ENCODE measurements around the gene PDE6B.
"Not testable (repeated sequence)": the region's sequence is repeated elsewhere in the genome, so short reads cannot be mapped to it uniquely, and the experiment has no call there.

PDE6B gene

DNA sequence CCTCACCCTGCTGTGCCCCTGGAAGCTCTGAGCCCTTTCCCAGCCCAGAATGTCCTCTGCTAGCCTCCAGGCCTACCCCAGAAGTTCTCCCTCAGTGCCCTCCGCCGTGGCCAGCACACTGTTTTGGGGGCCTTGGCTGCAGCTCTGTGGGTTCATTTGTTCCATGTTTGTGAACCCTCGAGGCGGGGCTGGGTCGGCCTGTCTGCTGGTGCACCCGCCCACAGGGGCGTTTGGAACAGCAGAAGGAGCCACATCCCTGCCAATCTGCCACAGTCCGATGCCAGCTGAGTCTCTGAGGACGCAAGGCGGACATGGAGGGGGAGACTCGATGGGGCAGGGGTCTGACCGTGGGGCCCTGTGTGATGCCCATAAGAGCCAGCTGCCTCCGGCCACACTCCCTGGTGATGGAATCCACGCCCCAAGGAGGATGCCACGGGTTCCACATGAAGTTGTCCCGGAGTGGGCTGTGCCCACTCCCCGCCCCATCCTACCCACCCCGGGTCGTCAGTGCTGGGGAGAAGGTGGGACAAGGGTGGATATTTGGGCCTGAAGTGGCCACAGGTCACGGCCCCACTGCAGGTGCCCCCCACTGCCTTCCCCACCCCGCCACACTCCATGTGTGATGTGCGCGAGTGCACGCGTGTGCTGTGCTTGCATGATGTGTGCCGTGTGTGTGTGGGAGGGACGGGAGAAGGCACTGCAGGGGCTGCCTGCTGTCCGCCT is 41.6 kb downstream of the PDE6B start:
- no peak for DNase-seq (ENCODE audit: extremely low spot score, insufficient read length, low read depth)
- no peak for FAIRE-seq

GRCh38 chr4:667545-667925 is 42.2 kb downstream of the PDE6B start:
- no peak for DNase-seq (ENCODE audit: extremely low spot score, insufficient read length, low read depth)
- no peak for FAIRE-seq

DNA sequence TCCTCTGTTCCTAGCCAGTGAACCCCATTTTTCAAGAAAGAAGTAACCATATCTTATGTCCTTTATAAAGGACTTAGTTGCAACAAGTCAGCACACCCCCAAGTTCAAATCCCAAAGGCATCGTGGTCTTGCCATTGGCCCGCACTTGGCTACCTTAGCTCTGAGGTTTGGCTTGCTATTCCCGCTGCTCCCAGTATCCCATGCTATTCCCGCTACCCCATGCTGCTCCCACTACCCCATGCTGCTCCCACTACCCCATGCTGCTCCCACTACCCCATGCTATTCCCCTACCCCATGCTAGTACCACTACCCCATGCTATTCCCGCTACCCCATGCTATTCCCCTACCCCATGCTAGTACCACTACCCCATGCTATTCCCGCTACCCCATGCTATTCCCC is 42.8 kb downstream of the PDE6B start:
- not testable (repeated sequence) for DNase-seq (ENCODE audit: extremely low spot score, insufficient read length, low read depth); FAIRE-seq

DNA sequence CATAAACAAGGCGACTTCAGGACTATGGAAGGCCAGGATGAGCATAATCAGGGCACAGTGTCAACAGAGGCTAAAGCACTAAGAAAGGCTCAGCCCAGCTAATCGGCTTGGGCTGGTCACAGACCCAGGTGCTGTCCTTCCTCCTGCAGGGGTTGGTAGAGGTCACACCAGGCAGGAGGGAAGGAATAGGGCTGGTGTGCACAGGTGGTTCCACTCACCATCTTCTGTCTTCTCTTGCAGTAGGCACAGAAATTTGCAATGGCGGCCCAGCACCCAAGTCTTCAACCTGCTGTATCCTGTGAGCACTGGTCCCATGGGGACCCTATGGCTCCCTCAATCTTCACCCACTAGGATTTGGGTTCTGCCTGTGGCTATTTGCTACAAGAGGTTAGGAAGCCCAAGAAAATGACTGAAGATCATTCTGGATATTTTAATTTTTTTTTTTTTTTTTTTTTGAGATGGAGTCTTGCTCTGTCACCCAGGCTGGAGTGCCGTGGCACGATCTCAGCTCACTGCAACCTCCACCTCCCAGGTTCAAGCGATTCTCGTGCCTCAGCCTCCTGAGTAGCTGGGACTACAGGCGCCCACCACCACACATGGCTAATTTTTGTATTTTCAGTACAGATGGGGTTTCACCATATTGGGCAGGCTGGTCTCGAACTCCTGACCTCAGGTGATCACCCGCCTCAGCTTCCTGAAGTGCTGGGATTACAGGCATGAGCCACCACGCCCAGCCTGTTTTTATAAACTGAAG is 44.6 kb downstream of the PDE6B start:
- not testable (repeated sequence) for DNase-seq (ENCODE audit: extremely low spot score, insufficient read length, low read depth); FAIRE-seq

DNA sequence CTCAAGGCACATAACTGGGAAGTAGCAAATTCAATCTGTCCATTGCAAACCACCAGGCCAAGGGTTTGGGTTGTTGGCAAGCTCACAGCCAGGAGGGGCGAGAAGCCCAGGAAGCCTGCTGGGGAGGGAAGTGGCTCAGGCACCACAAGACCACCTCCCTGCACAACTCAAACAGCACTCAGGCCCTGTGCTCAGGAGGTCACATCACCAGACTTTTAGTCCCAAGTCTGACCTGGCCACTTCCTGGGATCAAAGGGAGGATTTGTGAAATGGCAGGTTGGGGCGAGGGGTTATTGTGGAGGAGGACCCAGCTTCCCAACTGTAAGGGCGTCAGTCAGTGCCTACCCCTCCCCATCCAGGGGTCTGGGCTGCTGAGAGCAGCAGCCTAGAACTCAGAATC is 46.4 kb downstream of the PDE6B start:
- DNase-seq (ENCODE audit: extremely low spot score, insufficient read length, low read depth), result no peak
- FAIRE-seq, result no peak

DNA sequence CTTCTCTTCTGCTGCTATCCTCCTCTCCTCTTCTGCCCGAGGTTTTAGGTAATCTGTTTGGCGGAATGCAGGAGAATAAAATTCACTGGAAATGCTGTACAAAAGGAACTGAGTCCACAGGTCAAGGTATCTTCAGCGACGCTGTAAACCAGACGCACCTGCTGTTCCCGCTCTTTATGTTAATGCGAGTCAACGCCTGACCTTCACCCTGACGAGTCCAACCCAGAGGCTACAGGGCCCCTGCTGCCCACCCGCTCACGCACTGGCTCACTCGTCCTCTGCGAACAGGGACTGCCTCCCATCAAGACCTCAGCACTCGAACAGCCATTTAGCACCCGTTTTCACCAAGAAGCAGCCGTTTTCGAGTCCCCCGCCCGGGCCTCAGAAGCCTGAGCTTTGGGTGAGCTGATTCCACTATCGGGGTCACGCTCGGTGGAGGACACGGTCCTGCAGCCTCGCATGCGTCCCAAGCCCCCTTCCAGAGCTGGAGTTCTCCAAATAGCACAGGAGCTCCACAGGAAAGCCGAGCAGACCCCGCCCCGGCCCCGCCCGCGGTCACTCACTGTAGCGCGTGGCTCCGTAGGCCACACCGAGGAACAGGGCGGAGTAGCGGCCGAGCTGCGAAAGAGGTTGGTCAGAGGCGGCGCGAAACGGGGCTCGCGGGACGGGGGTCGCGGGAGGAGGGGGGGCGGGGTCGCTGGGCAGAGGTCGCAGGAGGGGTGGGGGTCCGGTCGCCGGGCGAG is 48.1 kb downstream of the PDE6B start:
- FAIRE-seq (no peak), DNase-seq (ENCODE audit: extremely low spot score, insufficient read length, low read depth) (no peak)

DNA sequence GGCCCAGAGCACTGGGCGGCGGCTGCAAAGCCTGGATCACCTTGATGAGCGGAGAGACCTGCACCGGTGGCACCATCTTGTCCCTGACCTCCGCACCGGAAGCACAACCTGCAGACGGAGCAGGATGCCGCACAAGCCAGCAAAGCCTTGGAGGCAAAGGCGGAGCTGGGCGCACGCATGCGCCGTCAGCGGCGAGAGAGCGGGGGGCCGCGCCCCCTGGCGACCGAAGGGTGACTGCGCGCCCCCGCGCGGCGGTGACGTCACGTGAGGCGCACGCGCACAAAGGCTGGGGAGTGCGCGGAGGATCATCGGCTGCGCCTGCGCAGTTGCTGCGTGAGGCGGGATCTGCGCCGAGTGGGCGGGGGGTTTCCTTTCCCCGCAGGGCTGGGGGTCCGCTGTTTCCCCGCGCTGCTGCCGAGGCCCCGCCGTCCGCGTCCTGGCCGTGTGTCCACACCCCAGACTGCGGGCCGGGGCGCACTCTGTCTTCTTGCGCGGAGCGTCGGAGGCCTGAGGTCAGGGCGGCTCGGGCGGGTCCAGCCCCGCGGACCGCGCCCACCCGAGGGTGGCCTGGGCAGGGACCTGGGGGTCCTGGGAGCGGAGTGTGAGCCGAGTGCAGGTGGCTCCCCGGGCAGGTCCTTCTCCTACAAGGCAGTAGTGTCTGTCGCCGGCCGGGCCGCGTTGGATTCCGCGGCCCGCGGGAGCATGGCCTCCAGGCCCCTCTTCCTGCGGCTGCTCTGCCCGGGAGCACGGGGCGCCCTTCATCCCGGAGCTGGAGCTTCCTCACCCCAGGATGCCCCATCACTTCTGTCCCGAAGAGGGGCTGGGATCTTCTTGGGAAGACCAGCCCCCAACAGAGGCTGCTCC is 49.0 kb downstream of the PDE6B start, which contains the start of the genes ATP5ME and MYL5:
TSS of gene ATP5ME (minus strand) at position 105 of the 864 bp plus-strand sequence. CDS start at position 76, 29 bp downstream.
TSS of gene MYL5 (plus strand) at position 371 of the 864 bp plus-strand sequence. CDS start 3,485 bp downstream, outside the sequence.
- FAIRE-seq, result peak; percentile 99
- peak; percentile 99 for DNase-seq (ENCODE audit: extremely low spot score, insufficient read length, low read depth)

DNA sequence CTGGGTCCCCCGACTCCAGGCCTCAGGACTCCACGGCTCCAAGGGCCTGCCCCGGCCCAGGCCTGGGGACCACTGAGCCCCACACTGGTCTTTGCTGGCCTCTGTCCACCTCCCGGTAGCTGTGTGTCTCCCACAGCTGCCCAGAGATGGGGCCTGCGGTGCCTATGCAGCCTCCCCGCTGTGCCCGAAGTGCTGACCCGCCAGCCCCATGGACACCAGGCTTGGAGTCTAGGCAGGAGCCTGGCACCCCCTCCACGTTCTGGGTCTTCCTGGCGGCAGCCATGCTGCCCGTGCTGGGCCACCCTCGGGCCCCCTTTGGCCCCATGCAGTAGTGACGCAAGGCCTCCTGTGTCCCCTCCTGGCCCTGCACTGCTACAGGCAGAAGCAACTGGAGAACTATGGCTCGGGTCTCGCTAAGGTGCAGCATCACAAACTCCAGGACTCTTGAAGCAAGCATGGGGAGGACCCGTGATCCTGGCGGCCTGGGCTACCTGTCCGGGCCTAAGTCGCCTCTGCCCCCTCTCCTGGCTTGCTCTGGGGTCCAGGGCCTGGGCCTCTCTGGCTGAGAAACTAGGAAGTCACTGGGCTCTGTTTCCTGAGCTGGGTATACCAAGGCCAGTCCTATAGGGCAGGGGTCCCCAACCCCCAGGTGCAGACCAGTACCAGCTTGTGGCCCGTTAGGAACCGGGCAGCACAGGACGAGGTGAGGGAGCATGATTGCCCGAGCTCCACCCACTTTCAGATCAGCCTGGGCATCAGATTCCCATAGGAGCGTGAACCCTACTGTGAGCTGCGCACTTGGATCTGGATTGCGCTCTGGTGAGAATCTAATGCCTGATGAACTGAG is 49.9 kb downstream of the PDE6B start:
- FAIRE-seq (no peak), DNase-seq (ENCODE audit: extremely low spot score, insufficient read length, low read depth) (no peak)

DNA sequence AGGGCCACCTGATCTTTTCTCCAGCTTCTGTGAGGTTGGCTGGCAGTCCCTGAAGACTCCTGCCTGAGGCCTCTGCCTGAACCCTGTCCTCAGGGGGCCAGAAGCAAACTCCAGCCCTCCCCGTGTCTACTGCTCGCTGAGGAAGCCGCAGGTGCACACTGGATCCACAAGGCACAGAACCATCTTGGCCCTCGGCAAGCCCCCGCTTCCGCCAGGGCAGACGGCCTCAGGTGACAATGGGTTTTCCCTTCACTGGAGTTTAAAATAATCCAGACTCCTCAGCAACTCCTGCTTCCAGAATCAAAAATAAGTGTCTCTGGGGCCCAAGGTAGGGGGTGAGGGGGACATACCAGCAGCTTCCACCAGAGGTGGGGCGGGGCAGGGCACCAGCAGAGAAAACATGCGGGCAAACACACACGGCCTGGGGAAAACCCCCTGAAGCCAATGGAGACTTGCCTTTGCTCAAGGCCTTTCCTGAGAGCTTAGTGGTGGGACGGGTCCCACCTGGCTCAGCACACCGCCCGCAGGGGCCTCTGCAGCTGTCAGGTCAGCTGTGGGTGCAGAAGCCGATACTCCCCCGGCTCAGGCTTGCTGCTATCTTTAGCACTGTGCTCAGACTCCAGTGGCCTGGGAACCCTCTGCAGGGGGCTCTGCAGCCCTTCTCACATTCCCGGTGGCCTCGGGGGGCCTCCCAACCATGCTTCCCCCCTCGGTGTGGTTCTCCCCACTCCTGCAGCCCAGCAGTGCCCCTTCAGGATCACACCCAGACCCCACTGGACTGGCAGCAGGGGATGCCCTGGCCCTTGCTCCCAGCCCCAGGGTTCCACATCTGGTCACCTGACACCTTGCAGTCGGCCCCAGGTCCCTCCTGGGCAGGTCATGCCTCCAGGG is 50.9 kb downstream of the PDE6B start:
- DNase-seq (ENCODE audit: extremely low spot score, insufficient read length, low read depth) (no peak), FAIRE-seq (peak; percentile 61)

DNA sequence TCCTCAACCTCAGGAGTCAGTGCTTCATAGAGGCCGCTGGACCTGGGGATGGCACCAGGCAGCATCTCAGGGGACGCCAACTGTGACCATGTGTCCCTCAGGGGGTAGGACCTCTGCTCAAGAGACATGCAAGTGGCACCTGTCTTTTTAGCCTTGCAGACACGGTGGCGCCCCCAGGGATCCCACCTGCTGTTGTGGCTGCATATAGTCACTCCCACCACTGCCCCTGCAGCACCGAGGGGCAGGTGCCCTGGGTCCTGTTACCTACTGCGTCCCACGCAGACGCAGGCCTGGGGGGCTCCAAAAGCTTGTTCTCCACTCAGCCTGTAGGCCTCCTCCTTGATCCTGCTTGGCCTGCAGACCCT is 51.5 kb downstream of the PDE6B start:
- no peak for DNase-seq (ENCODE audit: extremely low spot score, insufficient read length, low read depth)
- FAIRE-seq, result no peak

DNA sequence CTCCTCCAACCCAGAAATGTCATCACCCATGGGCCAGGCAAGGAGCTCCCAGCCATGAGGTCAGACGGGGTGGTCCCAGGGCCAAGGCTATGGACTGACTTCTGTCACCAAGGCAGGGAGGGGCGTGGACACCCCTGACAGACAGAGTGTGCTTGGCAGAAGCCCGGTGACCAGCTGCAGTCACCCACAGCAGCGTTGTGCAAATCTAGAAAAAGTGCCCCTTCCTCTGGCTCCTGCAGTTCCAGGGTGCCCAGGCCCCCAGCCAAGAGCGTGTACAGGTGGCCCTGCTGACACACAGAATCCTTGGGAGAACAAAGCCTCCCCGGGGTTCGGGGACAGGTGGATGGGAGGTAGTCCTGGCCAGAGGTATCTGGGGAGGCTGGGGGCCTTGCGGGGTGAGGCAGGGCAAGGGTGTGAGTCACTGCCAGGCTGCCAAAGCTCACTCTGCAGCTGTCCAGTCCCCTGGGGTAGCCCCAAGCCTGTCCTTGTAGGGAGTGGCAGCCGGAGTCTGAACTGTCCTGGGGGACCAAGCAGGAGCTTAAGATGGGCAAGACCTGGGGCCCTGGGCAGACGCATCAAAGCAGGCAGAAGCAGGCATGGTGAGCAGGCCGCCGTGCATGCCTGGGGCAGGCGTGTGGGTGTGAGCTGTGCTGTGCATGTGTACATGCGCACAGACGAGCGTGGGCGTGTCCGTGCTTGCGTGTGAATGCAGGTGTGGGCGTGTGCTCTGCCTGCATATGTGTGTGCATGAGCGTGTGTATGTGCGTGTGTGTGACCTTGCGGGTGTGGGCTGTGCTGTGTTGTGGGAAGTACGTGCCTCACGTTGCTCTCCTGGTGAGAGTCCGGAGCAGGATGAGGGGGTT is 52.3 kb downstream of the PDE6B start:
- no peak for FAIRE-seq
- DNase-seq (ENCODE audit: extremely low spot score, insufficient read length, low read depth), result no peak

DNA sequence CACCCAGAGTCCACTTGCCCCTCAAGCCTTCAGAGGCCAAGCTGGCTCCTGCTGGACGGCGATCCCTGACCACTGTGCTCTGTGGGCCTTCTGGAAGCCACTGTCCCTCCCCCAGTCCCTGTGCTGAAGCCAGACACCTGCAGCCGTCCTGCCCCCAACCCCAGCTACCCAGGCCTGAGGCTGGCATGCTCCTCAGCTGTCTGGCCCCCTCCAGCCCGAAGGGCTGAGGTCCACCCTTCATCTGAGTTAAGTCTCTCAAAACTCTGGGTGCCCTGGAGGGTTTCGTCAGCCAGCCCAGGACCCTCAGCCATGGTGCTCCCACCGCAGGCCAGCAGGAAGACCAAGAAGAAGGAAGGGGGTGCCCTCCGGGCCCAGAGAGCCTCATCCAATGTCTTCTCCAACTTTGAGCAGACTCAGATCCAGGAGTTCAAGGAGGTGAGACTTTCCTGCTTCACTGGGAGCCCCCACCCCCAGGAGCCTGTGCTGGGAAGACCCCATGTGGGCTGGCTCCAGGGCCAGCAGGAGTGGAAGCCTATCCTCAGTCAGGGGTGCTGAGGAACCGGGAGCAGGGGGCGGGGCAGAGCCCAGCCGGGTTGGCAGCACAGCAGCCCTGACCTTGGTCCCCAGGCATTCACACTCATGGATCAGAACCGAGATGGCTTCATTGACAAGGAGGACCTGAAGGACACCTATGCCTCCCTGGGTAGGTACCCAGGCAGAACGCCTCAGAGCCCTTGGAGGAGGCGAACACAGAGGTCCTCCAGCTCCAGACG is 53.1 kb downstream of the PDE6B start:
- FAIRE-seq (no peak), DNase-seq (ENCODE audit: extremely low spot score, insufficient read length, low read depth) (no peak)

DNA sequence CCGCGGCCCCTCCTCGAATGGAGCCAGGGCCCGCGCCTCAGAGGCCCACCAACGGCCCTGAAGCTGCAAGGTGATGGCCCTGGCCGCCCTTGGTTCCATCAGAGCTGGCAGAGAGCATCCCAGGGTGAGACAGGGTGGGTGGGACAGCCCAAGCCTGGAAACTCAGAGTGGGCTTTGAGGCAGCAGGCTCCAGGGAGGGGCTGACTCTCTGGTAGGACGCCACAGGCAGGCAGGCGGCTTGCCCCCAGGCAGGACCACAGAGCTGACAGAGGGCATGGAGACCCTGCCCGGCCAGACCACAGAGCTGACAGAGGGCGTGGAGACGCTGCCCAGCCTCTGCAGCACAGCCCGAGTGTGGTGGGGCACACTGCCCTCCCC is 53.7 kb downstream of the PDE6B start:
- FAIRE-seq, result no peak
- no peak for DNase-seq (ENCODE audit: extremely low spot score, insufficient read length, low read depth)

GRCh38 chr4:679629-680028 is 54.3 kb downstream of the PDE6B start:
- DNase-seq (ENCODE audit: extremely low spot score, insufficient read length, low read depth) (no peak), FAIRE-seq (no peak)

DNA sequence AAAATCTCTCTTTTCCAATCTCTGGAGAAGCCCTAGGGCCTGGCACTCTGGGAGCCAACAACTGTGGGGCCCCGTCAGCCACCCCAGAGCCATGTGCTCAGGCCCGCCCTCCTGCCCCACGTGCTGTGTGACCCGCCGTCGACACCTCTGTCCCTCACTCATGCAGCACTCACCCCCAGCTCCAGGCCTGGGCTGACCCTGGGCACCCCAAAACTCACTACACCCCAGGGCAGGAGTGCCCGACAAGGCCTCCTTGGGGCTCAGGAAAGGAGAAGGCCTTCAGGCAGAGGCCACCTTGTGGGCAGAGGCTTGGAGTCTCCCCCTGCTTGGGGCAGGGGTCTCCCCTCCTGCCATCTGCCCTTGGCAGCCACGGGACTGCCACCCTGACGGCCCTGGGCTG is 54.7 kb downstream of the PDE6B start:
- DNase-seq (ENCODE audit: extremely low spot score, insufficient read length, low read depth) (no peak), FAIRE-seq (no peak)

DNA sequence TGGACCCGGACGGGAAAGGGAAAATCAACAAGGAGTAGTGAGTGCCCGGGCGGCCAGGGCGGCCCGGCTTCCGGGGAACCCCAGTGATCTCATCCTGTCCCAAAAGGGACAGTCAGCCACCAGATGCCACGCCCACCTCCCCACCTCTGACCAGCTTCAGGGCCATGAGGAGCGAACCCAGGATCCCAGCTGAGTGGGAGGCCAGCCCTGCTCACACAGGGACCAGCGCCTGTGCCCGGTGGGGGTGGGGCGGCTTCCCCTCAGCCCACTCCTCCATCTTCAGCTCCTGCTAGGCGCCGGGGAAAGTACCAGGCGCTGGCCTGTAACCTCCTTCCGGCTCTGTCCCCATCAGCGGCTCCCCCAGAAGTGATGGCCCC is 55.2 kb downstream of the PDE6B start:
- DNase-seq (ENCODE audit: extremely low spot score, insufficient read length, low read depth) (no peak), FAIRE-seq (no peak)
